DOHH2 (cell line): ENCODE results near the gene PRDX6.

Experiments used
- EZH2phosphoT487 ChIP-seq: fragments of 200-600 bp; sonication (generic); IDR thresholded peaks from 2 replicates; pipeline ENCODE4 v1.6.1; 2017; ENCODE audit warnings: borderline replicate concordance, mild to moderate bottlenecking, antibody characterized with exemption, low read length, moderate library complexity, mixed read lengths
- TF ChIP-seq, protein P1 (sequence below): fragments of 200-600 bp; sonication (generic); IDR thresholded peaks from one replicate; pipeline ENCODE4 v1.5.1; 2014; ENCODE audit warnings: antibody characterized with exemption, mild to moderate bottlenecking, low read depth, low read length; ENCODE audit not compliant: poor library complexity, severe bottlenecking

DNA sequence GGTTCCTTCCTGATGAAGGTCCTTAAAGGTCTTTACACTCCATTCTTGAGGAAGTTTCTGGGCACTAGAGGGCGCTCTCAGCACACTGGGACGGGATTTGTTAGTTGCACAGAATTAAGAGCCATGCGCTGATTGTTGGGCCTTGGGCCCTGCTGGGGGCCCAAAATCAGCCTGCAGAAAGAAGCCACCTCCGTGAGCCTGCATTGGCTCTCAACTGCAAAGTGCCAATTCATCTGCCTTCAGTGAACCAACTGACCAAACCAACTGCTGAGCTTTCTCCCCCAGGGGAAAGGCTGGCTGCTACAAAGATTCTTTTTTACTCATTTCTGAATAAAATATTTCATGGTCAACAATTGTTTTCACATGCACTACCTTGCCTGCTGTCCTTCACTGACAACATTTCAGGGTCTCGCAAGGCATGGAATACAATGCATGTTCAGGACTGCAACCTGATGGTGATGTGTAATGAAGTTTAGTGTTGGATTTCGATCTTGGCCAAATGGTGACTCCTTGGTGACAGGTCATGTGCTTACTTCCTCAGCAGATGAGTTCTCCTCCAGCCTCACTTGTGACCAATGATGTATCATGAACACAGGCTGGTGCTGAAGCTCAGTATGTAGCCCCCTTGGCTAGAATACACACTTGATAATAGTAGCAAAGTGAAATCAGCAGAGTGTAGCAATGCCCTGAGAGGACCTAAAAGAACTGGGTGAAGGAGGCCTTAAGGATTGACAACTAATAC, 45.7 kb upstream of the PRDX6 start:
- TF ChIP-seq, protein P1, sequence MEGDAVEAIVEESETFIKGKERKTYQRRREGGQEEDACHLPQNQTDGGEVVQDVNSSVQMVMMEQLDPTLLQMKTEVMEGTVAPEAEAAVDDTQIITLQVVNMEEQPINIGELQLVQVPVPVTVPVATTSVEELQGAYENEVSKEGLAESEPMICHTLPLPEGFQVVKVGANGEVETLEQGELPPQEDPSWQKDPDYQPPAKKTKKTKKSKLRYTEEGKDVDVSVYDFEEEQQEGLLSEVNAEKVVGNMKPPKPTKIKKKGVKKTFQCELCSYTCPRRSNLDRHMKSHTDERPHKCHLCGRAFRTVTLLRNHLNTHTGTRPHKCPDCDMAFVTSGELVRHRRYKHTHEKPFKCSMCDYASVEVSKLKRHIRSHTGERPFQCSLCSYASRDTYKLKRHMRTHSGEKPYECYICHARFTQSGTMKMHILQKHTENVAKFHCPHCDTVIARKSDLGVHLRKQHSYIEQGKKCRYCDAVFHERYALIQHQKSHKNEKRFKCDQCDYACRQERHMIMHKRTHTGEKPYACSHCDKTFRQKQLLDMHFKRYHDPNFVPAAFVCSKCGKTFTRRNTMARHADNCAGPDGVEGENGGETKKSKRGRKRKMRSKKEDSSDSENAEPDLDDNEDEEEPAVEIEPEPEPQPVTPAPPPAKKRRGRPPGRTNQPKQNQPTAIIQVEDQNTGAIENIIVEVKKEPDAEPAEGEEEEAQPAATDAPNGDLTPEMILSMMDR: peak; percentile 91
- TF ChIP-seq EZH2phosphoT487: no peak
